Nephron progenitor cell (in vitro differentiated cells): ENCODE measurements around the gene SCD.

ENCODE experiments used
- DNase-seq: peaks from one replicate; pipeline ENCODE4 v3.0.0; 2021
- H3K27ac Mint-ChIP-seq: 2 replicates; pipeline ENCODE4 v1.8.0; 2021; ENCODE audit warnings: mild to moderate bottlenecking, moderate library complexity, mixed read lengths
- H3K27me3 Mint-ChIP-seq: 2 replicates; pipeline ENCODE4 v1.8.0; 2021; ENCODE audit warnings: mild to moderate bottlenecking, low read depth, mixed read lengths; ENCODE audit not compliant: poor library complexity
- H3K36me3 Mint-ChIP-seq: 2 replicates; pipeline ENCODE4 v1.8.0; 2021; ENCODE audit warnings: low read depth, mixed read lengths
- H3K4me1 Mint-ChIP-seq: 2 replicates; pipeline ENCODE4 v1.8.0; 2021; ENCODE audit warnings: mixed read lengths
- H3K4me3 Mint-ChIP-seq: 2 replicates; pipeline ENCODE4 v1.8.0; 2021; ENCODE audit warnings: mild to moderate bottlenecking, moderate library complexity, mixed read lengths
- H3K9me3 Mint-ChIP-seq: 2 replicates; pipeline ENCODE4 v1.8.0; 2021; ENCODE audit warnings: mild to moderate bottlenecking, moderate library complexity, mixed read lengths
- TF ChIP-seq, protein P1 (sequence below): fragments of 200-600 bp; sonication (generic); IDR thresholded peaks from 2 replicates; pipeline ENCODE4 v1.5.0; 2021; ENCODE audit warnings: antibody characterized with exemption

The SCD gene

GRCh38 chr10:100359529-100360150, 12.6 kb downstream of the SCD start:
- Mint-ChIP-seq H3K4me3 (peak overlapping the region; percentile 63), H3K9me3 (peaks cover 4% of the 10 kb centered on the region), H3K27me3 (peaks cover 2% of the 10 kb centered on the region), H3K4me1 (peaks cover 85% of the 10 kb centered on the region), H3K27ac (peak overlapping the region; percentile 98), H3K36me3 (peaks cover 93% of the 10 kb centered on the region)
- DNase-seq: no peak
- TF ChIP-seq, protein P1, sequence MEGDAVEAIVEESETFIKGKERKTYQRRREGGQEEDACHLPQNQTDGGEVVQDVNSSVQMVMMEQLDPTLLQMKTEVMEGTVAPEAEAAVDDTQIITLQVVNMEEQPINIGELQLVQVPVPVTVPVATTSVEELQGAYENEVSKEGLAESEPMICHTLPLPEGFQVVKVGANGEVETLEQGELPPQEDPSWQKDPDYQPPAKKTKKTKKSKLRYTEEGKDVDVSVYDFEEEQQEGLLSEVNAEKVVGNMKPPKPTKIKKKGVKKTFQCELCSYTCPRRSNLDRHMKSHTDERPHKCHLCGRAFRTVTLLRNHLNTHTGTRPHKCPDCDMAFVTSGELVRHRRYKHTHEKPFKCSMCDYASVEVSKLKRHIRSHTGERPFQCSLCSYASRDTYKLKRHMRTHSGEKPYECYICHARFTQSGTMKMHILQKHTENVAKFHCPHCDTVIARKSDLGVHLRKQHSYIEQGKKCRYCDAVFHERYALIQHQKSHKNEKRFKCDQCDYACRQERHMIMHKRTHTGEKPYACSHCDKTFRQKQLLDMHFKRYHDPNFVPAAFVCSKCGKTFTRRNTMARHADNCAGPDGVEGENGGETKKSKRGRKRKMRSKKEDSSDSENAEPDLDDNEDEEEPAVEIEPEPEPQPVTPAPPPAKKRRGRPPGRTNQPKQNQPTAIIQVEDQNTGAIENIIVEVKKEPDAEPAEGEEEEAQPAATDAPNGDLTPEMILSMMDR: no peak

DNA sequence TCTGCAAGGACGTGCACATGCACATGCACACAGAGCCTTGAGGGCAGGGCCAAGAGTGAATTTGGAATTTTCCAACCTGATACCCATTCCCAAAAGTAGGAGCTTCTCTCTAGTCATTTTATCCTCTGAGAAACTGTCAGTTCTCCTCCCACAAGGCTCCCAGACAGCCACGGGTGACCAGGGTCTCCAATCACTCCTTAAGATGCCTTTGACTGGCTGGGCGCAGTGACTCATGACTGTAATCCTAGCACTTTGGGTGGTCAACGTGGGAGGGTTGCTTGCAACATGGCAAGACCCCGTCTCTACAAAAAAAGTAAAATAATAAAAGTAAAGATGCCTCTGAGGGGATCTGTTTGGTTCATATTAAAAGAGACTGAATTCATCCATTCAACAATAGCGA, 13.2 kb downstream of the SCD start:
- H3K27ac Mint-ChIP-seq: peak overlapping the region; percentile 98
- H3K4me1 Mint-ChIP-seq: peaks cover 85% of the 10 kb centered on the region
- TF ChIP-seq, protein P1: no peak
- peaks cover 4% of the 10 kb centered on the region for H3K9me3 Mint-ChIP-seq
- DNase-seq: no peak
- peaks cover 90% of the 10 kb centered on the region for H3K36me3 Mint-ChIP-seq
- H3K4me3 Mint-ChIP-seq: peak overlapping the region; percentile 56
- H3K27me3 Mint-ChIP-seq: peaks cover 2% of the 10 kb centered on the region

DNA sequence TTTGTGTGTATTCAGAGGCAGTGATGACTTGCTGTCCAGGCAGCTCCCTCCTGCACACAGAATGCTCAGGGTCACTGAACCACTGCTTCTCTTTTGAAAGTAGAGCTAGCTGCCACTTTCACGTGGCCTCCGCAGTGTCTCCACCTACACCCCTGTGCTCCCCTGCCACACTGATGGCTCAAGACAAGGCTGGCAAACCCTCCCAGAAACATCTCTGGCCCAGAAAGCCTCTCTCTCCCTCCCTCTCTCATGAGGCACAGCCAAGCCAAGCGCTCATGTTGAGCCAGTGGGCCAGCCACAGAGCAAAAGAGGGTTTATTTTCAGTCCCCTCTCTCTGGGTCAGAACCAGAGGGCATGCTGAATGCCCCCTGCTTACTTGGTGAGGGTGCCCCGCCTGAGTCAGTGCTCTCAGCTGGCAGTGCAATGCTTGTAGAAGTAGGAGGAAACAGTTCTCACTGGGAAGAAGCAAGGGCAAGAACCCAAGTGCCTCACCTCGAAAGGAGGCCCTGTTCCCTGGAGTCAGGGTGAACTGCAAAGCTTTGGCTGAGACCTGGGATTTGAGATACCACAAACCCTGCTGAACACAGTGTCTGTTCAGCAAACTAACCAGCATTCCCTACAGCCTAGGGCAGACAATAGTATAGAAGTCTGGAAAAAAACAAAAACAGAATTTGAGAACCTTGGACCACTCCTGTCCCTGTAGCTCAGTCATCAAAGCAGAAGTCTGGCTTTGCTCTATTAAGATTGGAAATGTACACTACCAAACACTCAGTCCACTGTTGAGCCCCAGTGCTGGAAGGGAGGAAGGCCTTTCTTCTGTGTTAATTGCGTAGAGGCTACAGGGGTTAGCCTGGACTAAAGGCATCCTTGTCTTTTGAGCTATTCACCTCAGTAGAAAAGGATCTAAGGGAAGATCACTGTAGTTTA, 15.8 kb downstream of the SCD start:
- TF ChIP-seq, protein P1: no peak
- Mint-ChIP-seq H3K27me3 (no peaks in the 10 kb centered on the region), H3K36me3 (peaks cover 64% of the 10 kb centered on the region), H3K27ac (peak overlapping the region; percentile 72), H3K9me3 (no peaks in the 10 kb centered on the region), H3K4me3 (no peak overlapping the region), H3K4me1 (peaks cover 66% of the 10 kb centered on the region)
- DNase-seq: no peak

- peaks cover 56% of the 10 kb centered on the region for H3K36me3 Mint-ChIP-seq
- H3K4me1 Mint-ChIP-seq: peaks cover 58% of the 10 kb centered on the region
- H3K27ac Mint-ChIP-seq: peak overlapping the region; percentile 88
- DNase-seq: no peak
- H3K4me3 Mint-ChIP-seq: no peak overlapping the region
- TF ChIP-seq, protein P1: no peak
- H3K27me3 Mint-ChIP-seq: no peaks in the 10 kb centered on the region
- no peaks in the 10 kb centered on the region for H3K9me3 Mint-ChIP-seq
Measured at GRCh38 chr10:100364175-100364574, 17.1 kb downstream of the SCD start.

- Mint-ChIP-seq H3K27ac (peak overlapping the region; percentile 88), H3K27me3 (no peaks in the 10 kb centered on the region), H3K4me1 (peaks cover 57% of the 10 kb centered on the region), H3K9me3 (no peaks in the 10 kb centered on the region), H3K4me3 (no peak overlapping the region), H3K36me3 (peaks cover 50% of the 10 kb centered on the region)
- TF ChIP-seq, protein P1: no peak
- DNase-seq: no peak
Measured at GRCh38 chr10:100364735-100365391, 17.8 kb downstream of the SCD start.
